ENCODE data around the gene KRTAP12-4. TPM values are rescaled to one million over a fixed set of nuclear protein-coding genes. Genes with fewer than 3 reads are reported as not detected.

KRTAP12-4 gene
- total RNA-seq, 4 donors from 2014 or later = not detected

GRCh38 chr21:44682580-44683151, 28.2 kb upstream of the KRTAP12-4 start:
- intact Hi-C loops (cut with DNase I; ENCODE audit: low total_unique reads) = no loop called here
- Histone ChIP-seq H3K36me3 (no peaks in the 10 kb centered on the region), H3K4me3 (no peak overlapping the region), H3K27ac (no peak overlapping the region), H3K9me3 (no peaks in the 10 kb centered on the region), H3K4me1 (no peaks in the 10 kb centered on the region), H3K27me3 (peaks cover 13% of the 10 kb centered on the region)
- in situ Hi-C loops (cut with MboI; ENCODE audit: low pct_ligation_motif_present in 1 of 4, low pct_unique_long_range_greater_than_20kb in 1 of 4, low sequenced_read_pairs in 3 of 4) = loop anchor here in 2 of 4 donors (25.0 kb wide), 1 partner anchor 95 kb away; the partner anchor contains the start of genes KRTAP10-5 (in 2 of the 2) and KRTAP10-6 (in 2 of the 2)
- 82% methylated on average over 15 of the region's 15 CpGs; no CpG with 5 or more reads in 1 of the 2 donors for WGBS, 2 donors (ENCODE audit: low coverage in 1 of 2)
- DNase-seq = no peak
- TF ChIP-seq POLR2AphosphoS5 (IDR thresholded peaks at IDR 0.05) (no peak), CTCF (IDR thresholded peaks at IDR 0.05) (no peak), POLR2A (IDR thresholded peaks at IDR 0.05) (no peak), EP300 (IDR thresholded peaks at IDR 0.05; ENCODE audit: low read depth) (no peak)

DNA sequence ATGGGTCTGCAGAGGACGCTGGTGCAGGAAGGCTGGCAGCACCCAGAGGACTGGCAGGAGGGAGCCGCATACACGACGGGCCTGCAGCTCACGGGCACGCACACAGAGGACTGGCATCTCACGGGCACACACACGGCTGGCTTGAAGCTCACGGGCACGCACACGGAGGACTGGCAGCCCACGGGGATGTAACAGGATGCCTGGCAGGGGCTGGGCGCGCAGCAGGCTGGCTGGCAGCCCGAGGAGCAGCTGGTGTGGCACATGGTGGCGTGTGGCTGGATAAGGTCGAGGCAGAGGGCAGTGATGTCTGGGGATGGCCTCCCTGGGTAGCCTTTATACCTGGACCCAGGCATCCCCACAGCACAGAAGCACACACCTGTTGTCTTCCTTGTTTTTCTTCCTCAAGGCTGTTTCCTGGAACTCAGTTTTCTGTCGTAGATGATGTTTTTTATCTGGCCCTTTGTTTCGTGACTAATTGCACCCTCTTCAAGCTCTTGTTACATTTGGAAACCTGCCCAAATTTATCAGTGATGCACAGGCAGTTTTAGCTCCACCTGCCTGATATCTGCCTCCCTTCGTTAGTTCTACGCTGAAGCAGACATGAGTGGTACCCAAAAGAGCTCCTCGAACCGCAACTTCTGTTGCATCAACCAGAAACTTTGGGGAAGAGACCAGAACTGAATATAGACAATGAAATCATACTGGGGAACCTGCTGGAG, 27.6 kb upstream of the KRTAP12-4 start, which contains the start of gene KRTAP12-1:
Gene KRTAP12-1 (minus strand): TSS at position 303 of the 719 bp plus-strand sequence. CDS start 40 bp downstream, at position 263.
- 78 to 100% methylated on average over 1 to 23 of the region's 23 CpGs for WGBS, 2 donors (ENCODE audit: low coverage in 1 of 2)
- in situ Hi-C loops (cut with MboI; ENCODE audit: low pct_ligation_motif_present in 1 of 4, low pct_unique_long_range_greater_than_20kb in 1 of 4, low sequenced_read_pairs in 3 of 4) (loop anchor here in 2 of 4 donors (25.0 kb wide), 1 partner anchor 95 kb away; the partner anchor contains the start of genes KRTAP10-5 (in 2 of the 2) and KRTAP10-6 (in 2 of the 2)), intact Hi-C loops (cut with DNase I; ENCODE audit: low total_unique reads) (no loop called here)
- DNase-seq = no peak
- TF ChIP-seq CTCF (IDR thresholded peaks at IDR 0.05) (no peak), POLR2AphosphoS5 (IDR thresholded peaks at IDR 0.05) (no peak), POLR2A (IDR thresholded peaks at IDR 0.05) (no peak), EP300 (IDR thresholded peaks at IDR 0.05; ENCODE audit: low read depth) (no peak)
- Histone ChIP-seq H3K27ac (no peak within 1 kb of the TSS), H3K4me1 (no peaks in the 10 kb centered on the region), H3K9me3 (no peaks in the 10 kb centered on the region), H3K27me3 (peaks cover 8% of the 10 kb centered on the region), H3K36me3 (no peaks in the 10 kb centered on the region), H3K4me3 (no peak within 1 kb of the TSS)

- H3K4me1 ChIP-seq = no peaks in the 10 kb centered on the region
- no peak for DNase-seq
- no peaks in the 10 kb centered on the region for H3K36me3 ChIP-seq
- H3K27me3 ChIP-seq = no peaks in the 10 kb centered on the region
- WGBS, 2 donors (ENCODE audit: low coverage in 1 of 2) = 80 to 83% methylated on average over 1 to 11 of the region's 11 CpGs
- H3K9me3 ChIP-seq = no peaks in the 10 kb centered on the region
- no peak overlapping the region for H3K27ac ChIP-seq
- in situ Hi-C loops (cut with MboI; ENCODE audit: low pct_ligation_motif_present in 1 of 4, low pct_unique_long_range_greater_than_20kb in 1 of 4, low sequenced_read_pairs in 3 of 4) = loop anchor here in 2 of 4 donors (25.0 kb wide), 1 partner anchor 94 kb away; the partner anchor contains the start of genes KRTAP10-5 (in 2 of the 2) and KRTAP10-6 (in 2 of the 2)
- no peak overlapping the region for H3K4me3 ChIP-seq
- TF ChIP-seq POLR2A (IDR thresholded peaks at IDR 0.05) (no peak), EP300 (IDR thresholded peaks at IDR 0.05; ENCODE audit: low read depth) (no peak), POLR2AphosphoS5 (IDR thresholded peaks at IDR 0.05) (no peak), CTCF (IDR thresholded peaks at IDR 0.05) (no peak)
- intact Hi-C loops (cut with DNase I; ENCODE audit: low total_unique reads) = no loop called here
These were observed 26.7 kb upstream of the KRTAP12-4 start for GRCh38 chr21:44681152-44681551.

GRCh38 chr21:44677881-44678280, 23.4 kb upstream of the KRTAP12-4 start:
- 94% methylated on average over 13 of the region's 13 CpGs; no CpG with 5 or more reads in 1 of the 2 donors for WGBS, 2 donors (ENCODE audit: low coverage in 1 of 2)

More at GRCh38 chr21:44677881-44678280, 23.4 kb upstream of the KRTAP12-4 start:
- no peaks in the 10 kb centered on the region for H3K36me3 ChIP-seq
- TF ChIP-seq POLR2A (IDR thresholded peaks at IDR 0.05) = no peak
- no peak for TF ChIP-seq EP300 (IDR thresholded peaks at IDR 0.05; ENCODE audit: low read depth)
- no peak for DNase-seq
- H3K27ac ChIP-seq = no peak overlapping the region
- no peak overlapping the region for H3K4me3 ChIP-seq
- intact Hi-C loops (cut with DNase I; ENCODE audit: low total_unique reads) = no loop called here
- H3K9me3 ChIP-seq = peaks cover 0 to 5% of the 10 kb centered on the region in 2 donors
- H3K27me3 ChIP-seq = no peaks in the 10 kb centered on the region
- H3K4me1 ChIP-seq = no peaks in the 10 kb centered on the region
- in situ Hi-C loops (cut with MboI; ENCODE audit: low pct_ligation_motif_present in 1 of 4, low pct_unique_long_range_greater_than_20kb in 1 of 4, low sequenced_read_pairs in 3 of 4) = loop anchor here in 2 of 4 donors (25.0 kb wide), 1 partner anchor 91 kb away; the partner anchor contains the start of genes KRTAP10-5 (in 2 of the 2) and KRTAP10-6 (in 2 of the 2)
